ENCODE data around the gene GDAP1L1.

DNA sequence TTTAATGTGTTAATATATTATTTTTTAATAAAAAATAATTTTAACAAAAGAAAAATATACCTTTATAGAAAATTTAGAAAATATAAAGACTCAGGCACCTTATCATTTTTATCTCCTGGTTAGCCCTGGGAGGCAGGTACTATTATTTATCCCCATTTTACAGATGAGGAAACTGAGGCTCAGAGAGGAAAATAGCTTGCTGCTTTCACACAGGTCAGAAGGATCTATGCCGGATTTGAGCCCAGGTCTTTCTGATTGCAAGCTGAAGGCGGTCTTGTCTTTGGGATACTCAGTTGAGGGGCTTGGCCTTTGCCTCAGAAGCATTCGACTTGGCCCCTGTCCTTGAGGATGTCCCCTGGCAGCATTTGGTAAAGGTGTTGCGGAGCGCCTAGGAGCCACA lies 25.1 kb upstream of the GDAP1L1 start:
- TF ChIP-seq POLR2A (IDR thresholded peaks at IDR 0.05; ENCODE audit: low read length) (no peak), GATA1 (IDR thresholded peaks at IDR 0.05; ENCODE audit: low read depth, low read length) (no peak)

Measured in erythroblast (primary cell).